ENCODE data around the gene KHDC3L.

DNA sequence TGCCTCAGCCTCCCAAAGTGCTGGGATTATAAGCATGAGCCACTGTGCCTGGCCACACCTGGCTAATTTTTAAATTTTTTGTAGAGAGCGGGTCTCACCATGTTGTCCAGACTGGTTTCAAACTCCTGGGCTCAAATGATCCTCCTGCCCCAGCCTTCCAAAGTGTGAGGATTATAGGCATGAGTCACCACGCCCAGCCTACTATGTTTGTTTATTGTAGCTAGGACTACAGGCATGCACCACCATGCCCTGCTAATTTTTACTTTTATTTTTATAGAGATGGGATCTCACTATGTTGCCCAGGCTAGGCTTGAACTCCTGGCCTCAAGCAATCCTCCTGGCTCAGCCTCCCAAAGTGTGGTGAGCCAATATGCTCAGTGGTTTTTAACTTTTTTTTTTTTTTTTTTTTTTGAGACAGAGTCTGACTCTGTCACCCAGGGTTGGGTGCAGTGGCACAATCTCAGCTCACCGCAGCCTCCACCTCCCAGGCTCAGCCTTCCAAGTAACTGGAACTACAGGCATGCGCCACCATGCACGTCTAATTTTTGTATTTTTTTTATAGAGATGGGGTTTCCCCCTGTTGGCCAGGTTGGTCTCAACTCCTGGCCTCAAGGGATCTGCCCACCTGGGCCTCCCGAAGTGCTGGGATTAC is 20.1 kb downstream of the KHDC3L start:
- TF ChIP-seq, protein P1, sequence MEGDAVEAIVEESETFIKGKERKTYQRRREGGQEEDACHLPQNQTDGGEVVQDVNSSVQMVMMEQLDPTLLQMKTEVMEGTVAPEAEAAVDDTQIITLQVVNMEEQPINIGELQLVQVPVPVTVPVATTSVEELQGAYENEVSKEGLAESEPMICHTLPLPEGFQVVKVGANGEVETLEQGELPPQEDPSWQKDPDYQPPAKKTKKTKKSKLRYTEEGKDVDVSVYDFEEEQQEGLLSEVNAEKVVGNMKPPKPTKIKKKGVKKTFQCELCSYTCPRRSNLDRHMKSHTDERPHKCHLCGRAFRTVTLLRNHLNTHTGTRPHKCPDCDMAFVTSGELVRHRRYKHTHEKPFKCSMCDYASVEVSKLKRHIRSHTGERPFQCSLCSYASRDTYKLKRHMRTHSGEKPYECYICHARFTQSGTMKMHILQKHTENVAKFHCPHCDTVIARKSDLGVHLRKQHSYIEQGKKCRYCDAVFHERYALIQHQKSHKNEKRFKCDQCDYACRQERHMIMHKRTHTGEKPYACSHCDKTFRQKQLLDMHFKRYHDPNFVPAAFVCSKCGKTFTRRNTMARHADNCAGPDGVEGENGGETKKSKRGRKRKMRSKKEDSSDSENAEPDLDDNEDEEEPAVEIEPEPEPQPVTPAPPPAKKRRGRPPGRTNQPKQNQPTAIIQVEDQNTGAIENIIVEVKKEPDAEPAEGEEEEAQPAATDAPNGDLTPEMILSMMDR (IDR thresholded peaks at IDR 0.05; ENCODE audit: low read length): no peak
- no peak for TF ChIP-seq EZH2 (IDR thresholded peaks at IDR 0.05; ENCODE audit: borderline replicate concordance, low read length)
